ENCODE data around the gene DUOXA2. TPM values are rescaled to one million over a fixed set of nuclear protein-coding genes. Genes with fewer than 3 reads are reported as not detected.

DUOXA2 gene
- polyA plus RNA-seq, 1 donor (not counting 4 experiments of a cell fraction or from before 2014, with no cell fraction given): not detected

DNA sequence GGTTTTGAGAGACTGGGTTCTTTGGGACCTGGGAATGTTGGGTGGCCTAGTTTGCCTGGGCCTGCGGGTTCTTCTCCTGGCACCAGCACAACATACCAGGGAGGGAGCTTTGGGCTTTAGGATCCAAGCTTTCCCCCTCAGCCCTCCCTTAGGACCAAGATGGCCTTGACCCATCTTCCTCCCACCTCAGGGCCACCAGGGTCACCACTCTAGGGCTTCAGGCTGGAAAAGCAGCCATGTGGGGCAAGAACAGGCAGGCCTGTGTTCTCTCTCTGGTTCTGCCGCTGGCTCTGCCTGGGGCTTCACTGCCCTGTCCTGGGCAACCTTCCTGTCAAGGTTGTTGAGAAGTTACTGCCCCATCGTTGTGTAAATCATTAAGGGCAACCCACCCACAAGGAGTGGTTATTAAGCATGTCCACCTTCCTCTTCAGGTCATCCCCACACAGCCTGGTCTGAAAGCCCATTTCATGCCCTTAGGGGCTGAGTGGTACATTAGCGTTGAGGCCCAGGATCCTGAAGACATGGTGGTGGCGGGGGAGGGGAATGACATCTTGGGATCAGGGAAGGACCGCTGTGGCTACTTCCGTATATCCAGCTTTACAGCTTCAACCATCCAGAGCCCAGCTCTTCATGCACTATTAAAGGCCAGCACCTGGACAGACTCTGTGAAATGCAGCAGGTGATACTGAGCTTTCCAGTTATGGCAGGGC, 16.3 kb downstream of the DUOXA2 start:
- FAIRE-seq (peak; percentile 62), DNase-seq (ENCODE audit: low read depth, low spot score) (no peak)
- Histone ChIP-seq H3K27ac (ENCODE audit: control insufficient read depth, insufficient read depth, low read length) (peak overlapping the region; percentile 24), H3K9me1 (ENCODE audit: control insufficient read depth, extremely low read depth, insufficient read depth, low read length) (no peaks in the 10 kb centered on the region), H3K4me3 (ENCODE audit: control insufficient read depth in 2 of 3, extremely low read depth in 1 of 3, insufficient read depth in 2 of 3, low read depth in 1 of 3, low read length in 3 of 3) (peak overlapping the region; percentile 52 to 59 (median 57)), H3K27me3 (ENCODE audit: control insufficient read depth, extremely low read depth, insufficient read depth, low read length) (no peaks in the 10 kb centered on the region), H3K36me3 (ENCODE audit: control insufficient read depth in 2 of 2, extremely low read depth in 1 of 2, insufficient read depth in 2 of 2, low read length in 2 of 2) (peaks cover 0 to 6% of the 10 kb centered on the region in 2 experiments), H3K4me1 (ENCODE audit: control insufficient read depth, extremely low read depth, insufficient read depth, low read length) (peaks cover 28% of the 10 kb centered on the region), H3K79me2 (ENCODE audit: control insufficient read depth, insufficient read depth, low read length) (peaks cover 4% of the 10 kb centered on the region), H3K4me2 (ENCODE audit: control insufficient read depth, extremely low read depth, insufficient read depth, low read depth, low read length) (peak overlapping the region; percentile 97), H2AFZ (ENCODE audit: control insufficient read depth, low read length) (peak overlapping the region; percentile 59), H3K9me3 (ENCODE audit: control insufficient read depth, low read depth, low read length) (no peaks in the 10 kb centered on the region), H3K9ac (ENCODE audit: control insufficient read depth, extremely low read depth, insufficient read depth, low read length) (peak overlapping the region; percentile 70), H4K20me1 (ENCODE audit: control insufficient read depth, extremely low read depth, insufficient read depth, low read length) (no peaks in the 10 kb centered on the region)
- dilution Hi-C loops (cut with MboI; ENCODE audit: extremely low pct_ligation_motif_present, low sequenced_read_pairs): no loop called here
- TF ChIP-seq EZH2 (IDR thresholded peaks at IDR 0.05; ENCODE audit: low read length): no peak
- TF ChIP-seq, protein P1, sequence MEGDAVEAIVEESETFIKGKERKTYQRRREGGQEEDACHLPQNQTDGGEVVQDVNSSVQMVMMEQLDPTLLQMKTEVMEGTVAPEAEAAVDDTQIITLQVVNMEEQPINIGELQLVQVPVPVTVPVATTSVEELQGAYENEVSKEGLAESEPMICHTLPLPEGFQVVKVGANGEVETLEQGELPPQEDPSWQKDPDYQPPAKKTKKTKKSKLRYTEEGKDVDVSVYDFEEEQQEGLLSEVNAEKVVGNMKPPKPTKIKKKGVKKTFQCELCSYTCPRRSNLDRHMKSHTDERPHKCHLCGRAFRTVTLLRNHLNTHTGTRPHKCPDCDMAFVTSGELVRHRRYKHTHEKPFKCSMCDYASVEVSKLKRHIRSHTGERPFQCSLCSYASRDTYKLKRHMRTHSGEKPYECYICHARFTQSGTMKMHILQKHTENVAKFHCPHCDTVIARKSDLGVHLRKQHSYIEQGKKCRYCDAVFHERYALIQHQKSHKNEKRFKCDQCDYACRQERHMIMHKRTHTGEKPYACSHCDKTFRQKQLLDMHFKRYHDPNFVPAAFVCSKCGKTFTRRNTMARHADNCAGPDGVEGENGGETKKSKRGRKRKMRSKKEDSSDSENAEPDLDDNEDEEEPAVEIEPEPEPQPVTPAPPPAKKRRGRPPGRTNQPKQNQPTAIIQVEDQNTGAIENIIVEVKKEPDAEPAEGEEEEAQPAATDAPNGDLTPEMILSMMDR (optimal IDR thresholded peaks at IDR 0.05 in 1 of 3, IDR thresholded peaks at IDR 0.05 in 1 of 3, conservative IDR thresholded peaks at IDR 0.05 in 1 of 3; ENCODE audit: extremely low read depth in 1 of 3, insufficient read depth in 2 of 3, low read length in 3 of 3): no peak

DNA sequence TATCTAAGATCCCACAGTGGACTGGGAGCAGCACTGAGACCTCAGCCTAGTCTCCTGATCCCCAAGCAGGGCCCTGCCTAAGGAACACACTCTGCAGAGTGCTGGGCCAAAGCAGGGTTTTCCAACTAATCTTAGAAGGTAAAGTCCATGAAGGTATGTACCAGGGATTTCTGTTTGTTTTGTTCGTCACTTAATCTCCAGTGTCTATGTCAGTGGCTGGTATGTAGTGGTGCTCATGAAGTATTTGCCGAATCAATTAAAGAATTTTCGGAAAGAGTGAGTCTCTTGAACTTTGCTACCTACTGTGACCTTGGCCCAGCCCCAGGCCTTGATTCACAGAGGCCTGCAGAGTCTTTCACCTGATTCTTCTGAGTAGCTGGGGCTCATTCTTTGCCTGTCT, 17.4 kb downstream of the DUOXA2 start:
- Histone ChIP-seq H3K4me3 (ENCODE audit: control insufficient read depth in 2 of 3, extremely low read depth in 1 of 3, insufficient read depth in 2 of 3, low read depth in 1 of 3, low read length in 3 of 3) (no peak overlapping the region), H3K27ac (ENCODE audit: control insufficient read depth, insufficient read depth, low read length) (no peak overlapping the region)

More for the DNA sequence above, 17.4 kb downstream of the DUOXA2 start:
- Histone ChIP-seq H3K36me3 (ENCODE audit: control insufficient read depth in 2 of 2, extremely low read depth in 1 of 2, insufficient read depth in 2 of 2, low read length in 2 of 2) (peaks cover 0 to 6% of the 10 kb centered on the region in 2 experiments), H3K27me3 (ENCODE audit: control insufficient read depth, extremely low read depth, insufficient read depth, low read length) (no peaks in the 10 kb centered on the region), H3K9me3 (ENCODE audit: control insufficient read depth, low read depth, low read length) (no peaks in the 10 kb centered on the region), H3K4me1 (ENCODE audit: control insufficient read depth, extremely low read depth, insufficient read depth, low read length) (peaks cover 28% of the 10 kb centered on the region), H3K9me1 (ENCODE audit: control insufficient read depth, extremely low read depth, insufficient read depth, low read length) (no peaks in the 10 kb centered on the region), H3K4me2 (ENCODE audit: control insufficient read depth, extremely low read depth, insufficient read depth, low read depth, low read length) (no peak overlapping the region), H2AFZ (ENCODE audit: control insufficient read depth, low read length) (no peak overlapping the region), H4K20me1 (ENCODE audit: control insufficient read depth, extremely low read depth, insufficient read depth, low read length) (no peaks in the 10 kb centered on the region), H3K9ac (ENCODE audit: control insufficient read depth, extremely low read depth, insufficient read depth, low read length) (no peak overlapping the region), H3K79me2 (ENCODE audit: control insufficient read depth, insufficient read depth, low read length) (peaks cover 4% of the 10 kb centered on the region)
- DNase-seq (ENCODE audit: low read depth, low spot score) (no peak), FAIRE-seq (no peak)
- TF ChIP-seq EZH2 (IDR thresholded peaks at IDR 0.05; ENCODE audit: low read length): no peak
- TF ChIP-seq, protein P1 (optimal IDR thresholded peaks at IDR 0.05 in 1 of 3, IDR thresholded peaks at IDR 0.05 in 1 of 3, conservative IDR thresholded peaks at IDR 0.05 in 1 of 3; ENCODE audit: extremely low read depth in 1 of 3, insufficient read depth in 2 of 3, low read length in 3 of 3): no peak
- dilution Hi-C loops (cut with MboI; ENCODE audit: extremely low pct_ligation_motif_present, low sequenced_read_pairs): no loop called here

Measured in keratinocyte (primary cell).